CD4-positive, CD25-positive, alpha-beta regulatory T cell (primary cell): ENCODE measurements around the gene TRIM10. TPM values are rescaled to one million over a fixed set of nuclear protein-coding genes. Genes with fewer than 3 reads are reported as not detected.

Experiments used
- polyA plus RNA-seq, 4 donors: library from polyadenylated mRNA; unstranded; fragments of 300-500 nt; fragmentation: Illumina TruSeq; gene quantifications; one replicate each; pipeline ENCODE4 v1.2.3, GENCODE V29; 2021
- total RNA-seq: library from RNA; stranded (reverse); gene quantifications from one replicate; pipeline ENCODE4 v1.2.3, GENCODE V29; 2022

Gene TRIM10
- total and polyA plus RNA-seq, 5 donors from 2014 or later, result not detected

Other genes with a start within 250 kb of the TRIM10 start
- 2,388 TPM for gene HLA-A, start 218.7 kb downstream of the TRIM10 start, total RNA-seq
- 1,000 to 10,000 TPM; 3,137 to 5,572 (median 4,009) TPM for gene HLA-A, start 218.7 kb downstream of the TRIM10 start, polyA plus RNA-seq
- 37.8 TPM for gene POLR1H, start 99.9 kb downstream of the TRIM10 start, total RNA-seq
- 100 to 1,000 TPM; 108 to 133 (median 122) TPM for gene POLR1H, start 99.9 kb downstream of the TRIM10 start, polyA plus RNA-seq
- gene PPP1R11, start 94.0 kb downstream of the TRIM10 start, total RNA-seq, result 59.4 TPM
- gene PPP1R11, start 94.0 kb downstream of the TRIM10 start, polyA plus RNA-seq, result 100 to 1,000 TPM in 1 of 4 donors, 10 to 100 TPM in 3; 91.1 to 101 (median 96.0) TPM
- not detected for gene RNF39, start 85.4 kb downstream of the TRIM10 start, total RNA-seq
- under 1 TPM in 2 of 4 donors, not detected in 2; 0.14 to 0.23 TPM for gene RNF39, start 85.4 kb downstream of the TRIM10 start, polyA plus RNA-seq
- not detected for gene TRIM31, start 48.1 kb downstream of the TRIM10 start, total RNA-seq
- gene TRIM31, start 48.1 kb downstream of the TRIM10 start, polyA plus RNA-seq, result under 1 TPM in 2 of 4 donors, not detected in 2; 0.13 to 0.18 TPM
- 0.39 TPM for gene TRIM40, start 25.1 kb downstream of the TRIM10 start, total RNA-seq
- gene TRIM40, start 25.1 kb downstream of the TRIM10 start, polyA plus RNA-seq, result not detected
- not detected for gene TRIM15, start 2.3 kb upstream of the TRIM10 start, total RNA-seq
- gene TRIM15, start 2.3 kb upstream of the TRIM10 start, polyA plus RNA-seq, result not detected
- gene TRIM26, start 52.2 kb upstream of the TRIM10 start, total RNA-seq, result 75.1 TPM
- 10 to 100 TPM; 43.3 to 55.1 (median 49.7) TPM for gene TRIM26, start 52.2 kb upstream of the TRIM10 start, polyA plus RNA-seq
- 39.2 TPM for gene TRIM39, start 165.7 kb upstream of the TRIM10 start, total RNA-seq
- gene TRIM39, start 165.7 kb upstream of the TRIM10 start, polyA plus RNA-seq, result 10 to 100 TPM in 2 of 4 donors, 1 to 10 TPM in 2; 5.2 to 14.9 (median 10.6) TPM
- 38.7 TPM for gene RPP21, start 183.9 kb upstream of the TRIM10 start, total RNA-seq
- 100 to 1,000 TPM in 2 of 4 donors, 10 to 100 TPM in 2; 86.0 to 122 (median 100) TPM for gene RPP21, start 183.9 kb upstream of the TRIM10 start, polyA plus RNA-seq